Urinary bladder (tissue), 4 donors: ENCODE results near the gene ELFN2. TPM values are rescaled to one million over a fixed set of nuclear protein-coding genes. Genes with fewer than 3 reads are reported as not detected.

Experiments
- DNase-seq: peaks from one replicate; pipeline ENCODE4 v3.0.0-alpha.2; 2015; ENCODE audit errors: extremely low spot score
- H3K27ac ChIP-seq: one replicate; pipeline ENCODE4 v1.5.1; 2013; ENCODE audit warnings: low read depth, mild to moderate bottlenecking, moderate library complexity
- H3K36me3 ChIP-seq: one replicate; pipeline ENCODE4 v1.6.1; 2013; ENCODE audit warnings: mild to moderate bottlenecking, moderate library complexity; ENCODE audit not compliant: insufficient read depth
- H3K4me1 ChIP-seq: one replicate; pipeline ENCODE4 v1.6.1; 2013; ENCODE audit warnings: mild to moderate bottlenecking, moderate library complexity; ENCODE audit not compliant: insufficient read depth
- H3K4me3 ChIP-seq: one replicate; pipeline ENCODE4 v1.5.1; 2013; ENCODE audit warnings: low read depth, low read length
- WGBS: extraction: QIAGEN DNeasy Blood & Tissue Kit; methylation state at CpG from one replicate; pipeline ENCODE4 v1.1.7; 2013; 5-methylcytosine and 5-hydroxymethylcytosine counted together
- polyA plus RNA-seq: library from polyadenylated mRNA; stranded (reverse); fragments of 200-250 nt; gene quantifications from one replicate; pipeline ENCODE4 v1.2.3, GENCODE V29; 2013
- total RNA-seq: library from RNA; depleted of rRNA; stranded (reverse); fragments of >200 nt; gene quantifications from one replicate; pipeline ENCODE4 v1.2.3, GENCODE V29; 2014
- donor health status: healthy with polysubstance abuse.
- donor health status: healthy.

ELFN2 gene
- total and polyA plus RNA-seq, 2 donors = 0.05 to 0.21 TPM

DNA sequence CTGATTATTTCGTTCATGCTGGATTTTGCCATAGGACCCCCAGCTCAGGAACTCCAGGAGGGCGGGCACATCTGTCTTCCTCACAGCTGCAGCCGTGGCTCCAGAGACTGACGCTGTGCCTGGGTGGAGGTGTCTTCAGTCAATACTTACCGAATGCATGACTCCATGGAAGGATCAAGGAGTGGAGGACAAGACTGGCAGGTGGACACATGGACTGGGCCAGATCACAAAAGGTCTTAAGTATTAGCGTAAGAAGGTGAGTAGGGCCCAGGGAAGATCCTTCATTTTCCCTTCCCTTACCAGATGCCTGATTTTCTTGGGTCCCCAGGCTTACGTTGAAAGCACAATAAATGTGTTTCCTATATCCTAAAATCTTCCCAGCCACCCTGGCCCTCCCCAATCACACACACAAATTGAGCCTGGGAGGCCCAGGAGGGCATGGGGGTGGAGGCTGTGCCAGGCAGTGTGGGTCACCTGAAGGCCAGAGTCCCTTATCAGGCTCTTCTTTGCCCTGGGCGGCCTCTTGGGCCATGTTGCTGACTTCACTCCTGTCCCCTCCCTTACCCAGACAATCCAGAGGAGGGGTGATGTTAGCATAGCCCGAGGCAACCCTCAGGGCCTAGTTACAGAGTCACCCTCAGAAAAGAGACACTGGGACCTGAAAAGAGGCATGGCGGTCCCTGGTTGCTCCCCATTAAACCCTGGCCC lies 88.6 kb downstream of the ELFN2 start:
- WGBS = 92% methylated on average over 10 of the region's 10 CpGs

DNA sequence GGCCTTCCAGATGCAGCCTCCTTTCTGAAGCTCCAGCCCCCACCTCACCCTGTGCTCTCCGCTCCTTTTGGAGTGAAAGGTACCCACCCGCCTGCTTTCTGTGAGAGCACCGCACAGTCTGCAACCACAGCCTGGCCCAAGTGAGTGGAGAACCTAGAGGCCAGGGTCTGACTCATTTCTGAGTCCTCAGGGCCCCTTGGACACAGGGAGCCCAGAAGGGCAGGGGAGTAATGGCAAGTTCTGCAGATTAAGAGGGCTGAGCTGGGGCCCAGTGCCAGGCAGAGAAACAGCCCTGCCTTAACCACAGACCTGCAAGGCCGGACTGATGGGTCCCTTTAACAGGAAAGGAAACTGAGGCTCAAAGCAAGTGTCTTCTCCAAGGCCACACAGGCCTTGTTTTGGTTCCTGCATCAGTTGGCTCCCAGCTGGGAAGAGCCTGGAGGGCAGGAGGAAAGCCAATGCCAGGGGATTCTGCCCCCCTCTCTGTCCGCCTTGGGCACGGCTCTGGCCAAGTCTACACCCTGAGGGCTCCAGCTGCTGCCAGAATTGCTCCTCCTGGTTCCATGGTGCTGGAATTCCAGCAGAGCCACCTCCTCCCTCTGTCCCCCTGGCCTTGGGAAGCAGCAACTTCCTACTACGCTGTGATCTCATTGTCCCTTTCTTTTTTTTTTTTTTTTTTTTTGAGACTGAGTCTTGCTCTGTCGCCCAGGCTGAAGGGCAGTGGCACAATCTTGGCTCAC lies 89.9 kb downstream of the ELFN2 start:
- no peaks in the 10 kb centered on the region for H3K36me3 ChIP-seq
- no peaks in the 10 kb centered on the region for H3K4me1 ChIP-seq
- H3K4me3 ChIP-seq = no peak overlapping the region
- DNase-seq = no peak
- no peak overlapping the region for H3K27ac ChIP-seq
- WGBS = 80% methylated on average over 8 of the region's 8 CpGs

More for the DNA sequence above, 88.6 kb downstream of the ELFN2 start:
- Histone ChIP-seq H3K4me3 (no peak overlapping the region), H3K27ac (no peak overlapping the region), H3K4me1 (no peaks in the 10 kb centered on the region), H3K36me3 (no peaks in the 10 kb centered on the region)
- DNase-seq = no peak

DNA sequence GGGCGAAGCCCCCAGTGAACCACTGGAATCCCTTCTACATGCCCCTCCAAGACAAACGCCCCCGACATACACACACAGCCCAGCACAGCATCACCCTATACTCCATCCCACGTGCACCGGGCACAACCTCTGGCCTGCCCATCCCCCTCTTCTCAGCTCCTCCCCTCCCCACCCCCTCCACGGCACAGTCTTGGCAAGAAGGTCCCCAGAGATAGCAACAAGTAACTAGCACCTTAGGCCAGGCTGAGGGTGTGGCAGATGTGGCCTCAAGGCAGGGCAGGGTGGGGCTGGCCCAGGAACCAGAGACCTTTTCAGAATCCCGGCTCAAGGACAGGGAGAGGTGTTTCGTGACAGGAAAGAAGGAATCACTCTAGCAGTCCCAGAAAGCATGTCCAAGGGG lies 90.7 kb downstream of the ELFN2 start:
- Histone ChIP-seq H3K4me3 (no peak overlapping the region), H3K4me1 (no peaks in the 10 kb centered on the region), H3K27ac (no peak overlapping the region), H3K36me3 (no peaks in the 10 kb centered on the region)
- no peak for DNase-seq
- 68% methylated on average over 8 of the region's 8 CpGs for WGBS

DNA sequence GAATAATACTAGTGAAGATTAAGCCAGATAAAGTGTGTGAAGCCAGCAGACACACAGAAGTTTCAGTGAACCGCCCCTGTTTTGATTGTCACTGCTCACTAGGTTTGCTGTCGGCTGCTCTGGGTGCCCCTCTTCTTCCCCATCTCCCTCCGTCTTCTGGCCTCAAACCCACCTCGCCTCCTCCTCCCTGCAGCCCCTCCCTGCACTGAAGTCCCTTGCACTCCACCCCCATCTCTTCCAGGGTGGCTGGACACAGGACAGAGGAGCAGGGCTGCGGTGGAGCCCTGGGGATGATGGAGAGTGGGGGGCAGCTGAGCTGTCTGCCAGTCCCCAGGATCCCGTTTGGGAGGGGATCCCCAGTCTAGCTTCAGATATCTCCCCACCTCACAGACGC lies 91.5 kb downstream of the ELFN2 start:
- Histone ChIP-seq H3K27ac (no peak overlapping the region), H3K4me1 (no peaks in the 10 kb centered on the region), H3K36me3 (no peaks in the 10 kb centered on the region), H3K4me3 (no peak overlapping the region)
- no peak for DNase-seq
- 18% methylated on average over 7 of the region's 7 CpGs for WGBS

DNA sequence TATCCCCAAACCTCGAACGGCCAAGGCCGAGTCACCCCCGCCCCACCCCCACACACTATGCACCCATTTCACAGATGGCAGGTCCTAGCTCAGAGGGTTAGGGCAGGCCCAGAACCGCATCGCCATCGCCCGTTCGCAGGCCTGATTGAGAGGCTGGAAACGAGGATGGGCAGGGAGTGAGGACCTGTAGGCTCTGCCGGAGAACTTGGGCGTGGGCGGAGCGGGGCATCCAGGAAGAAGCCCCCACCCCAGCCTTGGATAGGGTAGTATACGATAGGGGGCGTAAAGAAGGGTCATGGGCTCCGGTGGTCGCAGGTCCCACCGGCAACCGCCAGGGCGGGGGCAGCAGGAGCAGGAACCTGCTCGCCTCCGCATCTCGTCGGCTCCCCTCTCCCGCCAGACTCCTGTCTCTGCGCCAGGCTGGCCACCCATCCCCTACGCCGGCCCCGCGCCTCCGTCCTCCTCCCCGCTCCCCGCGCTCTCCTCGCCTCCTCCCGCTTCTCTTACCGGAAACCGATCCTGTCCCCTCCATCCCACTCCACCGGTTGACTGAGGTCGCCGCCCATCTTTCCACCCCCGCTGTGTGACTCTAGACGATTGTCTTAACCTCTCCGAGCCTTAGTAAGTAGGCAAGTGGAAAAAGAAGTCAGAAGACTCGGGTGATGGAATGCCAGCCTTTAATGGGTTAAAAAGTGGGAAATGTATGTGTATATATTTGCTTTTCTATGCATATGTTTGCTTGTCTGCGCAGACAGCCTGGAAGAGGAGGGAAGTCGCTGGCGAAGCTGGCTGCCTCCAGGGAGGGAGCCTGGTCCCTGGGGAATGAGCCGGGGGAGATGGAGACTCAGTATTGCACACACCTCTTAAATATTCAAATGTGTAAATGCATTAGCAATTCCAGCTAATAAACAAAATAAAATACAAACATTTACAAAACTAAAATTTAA lies 92.1 kb downstream of the ELFN2 start:
- no peaks in the 10 kb centered on the region for H3K4me1 ChIP-seq
- no peak overlapping the region for H3K27ac ChIP-seq
- no peaks in the 10 kb centered on the region for H3K36me3 ChIP-seq
- DNase-seq = no peak
- H3K4me3 ChIP-seq = no peak overlapping the region
- WGBS = 2% methylated on average over 50 of the region's 50 CpGs

DNA sequence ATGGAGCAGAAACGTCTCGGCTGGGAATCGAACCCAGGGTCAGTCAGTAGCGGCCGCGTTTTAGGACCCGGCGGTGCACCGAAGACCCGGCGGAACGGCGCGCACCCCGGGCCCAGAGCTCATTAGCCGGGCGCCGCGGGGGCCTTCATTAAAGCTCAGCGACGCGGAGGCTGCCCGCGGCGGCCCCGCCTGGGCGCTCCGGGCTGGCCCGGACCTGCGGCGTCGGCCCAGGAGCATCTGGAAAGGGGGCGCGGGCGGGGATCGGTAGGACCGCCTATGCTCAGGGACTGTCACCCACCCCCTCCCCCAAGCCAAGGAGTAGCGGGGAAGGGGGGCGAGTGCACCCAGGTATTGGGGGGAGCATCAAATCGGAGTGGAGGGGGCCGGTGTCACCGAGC lies 92.8 kb downstream of the ELFN2 start:
- no peaks in the 10 kb centered on the region for H3K36me3 ChIP-seq
- no peaks in the 10 kb centered on the region for H3K4me1 ChIP-seq
- H3K27ac ChIP-seq = no peak overlapping the region
- no peak for DNase-seq
- no peak overlapping the region for H3K4me3 ChIP-seq
- WGBS = 2% methylated on average over 42 of the region's 42 CpGs

DNA sequence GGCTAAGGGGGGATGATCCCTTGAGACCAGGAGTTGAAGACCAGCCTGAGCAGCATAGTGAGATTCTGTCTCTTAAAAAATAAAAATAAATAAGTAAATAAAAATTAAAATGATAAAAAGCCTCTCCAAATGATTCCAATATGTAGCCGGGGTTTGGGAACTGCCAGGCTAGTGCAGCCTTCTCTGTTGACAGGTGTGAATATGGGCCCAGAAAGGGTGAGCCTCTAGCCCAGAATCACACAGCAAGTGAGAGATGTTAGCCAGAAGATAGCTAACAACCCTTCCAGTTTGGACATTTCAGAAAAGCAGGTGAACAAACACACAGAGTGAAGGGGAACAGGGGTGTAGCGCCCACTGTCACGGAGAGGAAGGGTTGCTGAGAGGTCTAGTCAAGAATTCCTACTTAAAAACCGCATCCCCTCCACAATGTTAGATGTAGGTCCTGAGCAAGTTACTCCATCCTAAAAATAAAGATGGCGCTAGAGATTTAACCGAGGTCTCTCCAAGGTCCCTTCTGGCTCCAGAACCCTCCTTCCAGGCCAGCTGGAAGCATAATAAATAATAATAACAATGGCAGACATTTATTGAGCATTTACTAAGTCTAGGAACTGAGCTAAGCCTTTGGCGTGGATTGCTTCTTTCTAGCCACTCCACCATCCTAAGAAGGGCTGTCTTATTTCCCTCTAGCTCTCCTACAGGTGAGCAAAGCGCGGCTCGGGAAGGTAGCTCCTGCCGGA lies 93.4 kb downstream of the ELFN2 start:
- Histone ChIP-seq H3K4me3 (no peak overlapping the region), H3K36me3 (no peaks in the 10 kb centered on the region), H3K27ac (no peak overlapping the region), H3K4me1 (no peaks in the 10 kb centered on the region)
- no peak for DNase-seq
- WGBS = 29% methylated on average over 11 of the region's 11 CpGs

DNA sequence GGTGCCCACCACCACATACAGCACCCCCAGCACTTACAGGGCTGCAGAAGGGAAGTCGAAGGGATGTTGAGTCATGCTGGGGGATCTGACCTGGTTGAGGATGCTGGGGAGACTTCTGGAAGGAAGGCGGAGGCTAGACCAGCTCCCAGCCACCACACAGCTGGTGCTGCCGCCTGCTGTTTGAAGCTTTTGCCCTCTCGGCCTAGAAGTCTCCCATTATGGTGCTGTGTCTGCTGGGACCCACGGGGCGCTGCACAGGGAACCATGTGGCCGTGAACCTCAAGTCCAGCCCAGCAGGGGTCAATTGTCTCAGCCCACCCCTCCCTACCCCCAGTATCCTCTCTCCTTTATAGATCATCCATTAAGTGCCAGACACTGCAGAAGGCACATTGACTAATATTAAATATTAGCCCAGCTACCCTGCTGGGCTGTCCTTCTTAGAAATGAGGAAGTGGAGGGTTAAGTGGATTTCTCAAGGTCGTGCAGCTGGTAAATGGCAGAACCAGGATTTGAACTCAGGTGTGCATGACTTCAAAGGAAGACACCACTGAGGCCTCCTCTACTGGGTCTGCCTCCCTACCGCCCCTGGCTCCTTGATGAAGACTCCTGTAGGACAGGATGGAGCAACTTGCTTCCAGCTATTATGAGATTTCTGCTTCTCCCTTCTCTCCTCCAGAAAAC lies 95.3 kb downstream of the ELFN2 start:
- no peak for DNase-seq
- no peak overlapping the region for H3K4me3 ChIP-seq
- WGBS = 72% methylated on average over 9 of the region's 9 CpGs
- H3K27ac ChIP-seq = no peak overlapping the region
- H3K4me1 ChIP-seq = no peaks in the 10 kb centered on the region
- H3K36me3 ChIP-seq = no peaks in the 10 kb centered on the region

DNA sequence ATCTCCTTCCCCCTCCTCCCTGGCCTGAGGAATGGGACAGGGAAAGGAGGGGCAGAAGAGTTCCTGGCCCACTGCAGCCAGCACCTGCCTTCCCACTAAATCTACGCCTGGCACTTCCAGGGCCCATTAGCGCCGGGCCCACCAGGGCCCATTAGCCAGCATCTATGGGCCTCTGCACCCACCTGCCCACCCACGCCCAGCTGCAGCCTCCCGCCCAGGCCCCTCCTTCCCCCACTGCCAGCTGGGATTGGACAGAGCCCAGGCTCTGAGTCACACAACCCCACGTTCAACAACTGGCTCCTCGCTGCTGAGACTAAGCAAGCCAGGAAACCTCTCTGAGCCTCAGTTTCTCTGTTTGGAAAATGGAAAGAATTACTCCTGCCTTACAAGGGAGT lies 96.2 kb downstream of the ELFN2 start:
- H3K4me1 ChIP-seq = no peaks in the 10 kb centered on the region
- no peak overlapping the region for H3K4me3 ChIP-seq
- H3K27ac ChIP-seq = no peak overlapping the region
- DNase-seq = no peak
- 46% methylated on average over 7 of the region's 7 CpGs for WGBS
- H3K36me3 ChIP-seq = no peaks in the 10 kb centered on the region

DNA sequence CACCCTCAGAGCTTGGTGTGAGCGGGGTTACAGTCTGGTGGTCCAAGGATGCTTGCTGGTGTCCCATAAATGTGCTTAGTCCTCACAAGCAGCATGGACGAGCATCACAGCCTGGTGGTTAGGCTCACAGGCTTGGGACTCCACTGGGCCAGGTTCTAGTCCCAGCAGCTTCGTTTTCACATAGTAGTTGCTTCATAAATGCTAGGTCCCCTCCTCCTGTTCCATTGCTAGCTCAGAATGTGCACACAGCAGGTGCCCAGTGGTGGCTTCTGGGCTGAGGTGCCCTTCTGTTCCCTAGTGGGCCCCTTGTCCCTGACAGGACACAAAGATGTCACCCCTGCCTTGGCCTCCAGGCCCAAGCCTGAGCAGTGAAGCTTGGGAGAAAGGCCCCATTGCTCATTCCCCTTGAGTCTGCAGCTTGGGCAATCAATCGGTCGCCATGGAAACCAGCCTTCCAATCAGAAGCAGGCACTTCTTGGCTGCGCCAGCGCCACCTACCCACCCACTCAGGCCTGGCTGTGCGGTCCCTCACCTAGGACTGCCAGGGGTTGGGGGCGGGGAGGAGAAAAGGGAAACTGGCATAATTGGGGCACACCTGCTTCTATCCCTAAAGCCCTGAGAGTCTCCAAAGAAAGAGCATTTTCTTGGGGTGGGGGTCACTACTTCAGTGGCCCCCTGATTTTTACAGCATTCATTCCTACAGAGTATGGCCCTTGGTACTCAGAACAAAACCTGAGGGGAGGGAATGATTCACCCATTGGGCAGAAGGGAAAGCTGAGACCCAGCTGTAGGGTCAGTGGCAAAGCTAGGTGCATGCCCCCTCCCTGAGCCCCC lies 96.9 kb downstream of the ELFN2 start:
- 56% methylated on average over 9 of the region's 9 CpGs for WGBS
- Histone ChIP-seq H3K4me3 (no peak overlapping the region), H3K36me3 (no peaks in the 10 kb centered on the region), H3K27ac (no peak overlapping the region), H3K4me1 (no peaks in the 10 kb centered on the region)
- DNase-seq = no peak

DNA sequence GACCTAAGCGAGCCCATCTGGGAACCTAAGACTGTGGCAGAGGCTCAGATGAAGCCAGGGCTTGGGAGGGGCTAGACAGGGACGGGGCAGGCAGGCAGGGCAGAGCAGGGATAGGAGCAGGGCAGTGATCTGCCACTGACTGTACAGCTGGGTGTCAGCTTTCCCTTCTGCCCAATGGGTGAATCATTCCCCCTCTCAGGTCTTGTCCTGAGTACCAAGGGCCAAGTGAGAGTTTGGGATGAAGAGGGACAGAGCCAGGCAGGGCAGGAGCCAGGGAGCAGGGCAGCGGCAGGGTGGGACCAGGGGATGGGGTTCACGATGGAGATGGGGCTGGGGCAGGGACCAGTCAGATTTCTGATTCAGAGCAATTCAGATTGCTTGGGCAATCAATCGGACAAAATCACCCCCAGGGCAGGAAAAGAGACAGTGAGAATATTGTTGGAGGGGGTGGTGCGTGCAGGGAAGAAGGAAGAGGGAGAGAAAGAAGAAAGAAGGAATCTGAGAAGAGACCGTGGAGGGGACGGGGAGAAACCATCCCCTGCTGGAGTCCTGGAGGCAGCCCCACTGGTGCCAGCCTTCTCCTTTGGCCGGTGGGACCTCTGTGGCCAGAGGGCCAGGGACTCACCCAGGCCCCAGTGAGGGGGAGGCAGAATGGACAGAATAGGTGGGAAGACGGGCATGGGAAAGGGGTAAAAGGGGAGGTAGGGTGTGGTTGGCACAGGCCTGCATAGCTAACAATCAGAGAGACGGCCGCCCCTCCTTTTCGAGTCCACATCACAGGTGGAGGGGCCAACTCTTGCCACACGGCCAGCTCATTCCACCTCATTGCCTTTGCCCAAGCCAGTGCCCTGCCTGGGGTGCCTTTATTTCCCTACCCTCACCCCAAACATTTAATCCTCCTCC lies 97.8 kb downstream of the ELFN2 start:
- 66% methylated on average over 14 of the region's 14 CpGs for WGBS
- H3K36me3 ChIP-seq = no peaks in the 10 kb centered on the region
- no peak for DNase-seq
- no peak overlapping the region for H3K4me3 ChIP-seq
- H3K4me1 ChIP-seq = peaks cover 2% of the 10 kb centered on the region
- no peak overlapping the region for H3K27ac ChIP-seq
